Heart left ventricle (tissue), 16 donors: Measurements from ENCODE around the gene S100A4. TPM values are rescaled to one million over a fixed set of nuclear protein-coding genes. Genes with fewer than 3 reads are reported as not detected.

Experiments used
- ATAC-seq, 4 donors: fragments of 200-7000 bp; cut with Tn5 transposase; one replicate each; pipeline ENCODE4 v1.9.1; 2020 to 2022; ENCODE audit warnings: moderate library complexity in 4 of 4, mild to moderate bottlenecking in 3 of 4, moderate number of reproducible peaks in 1 of 4
- DNase-seq, 5 donors: peaks; one replicate each; pipeline ENCODE4 v3.0.0-alpha.2; 2020
- H3K27ac ChIP-seq, 12 donors: fragments of 200-600 bp; sonication (generic) in 4 of 12; one replicate each; pipeline versions ENCODE4 v1.5.0 to v1.8.0; 2016 to 2022; ENCODE audit warnings: mild to moderate bottlenecking in 2 of 12
- H3K27me3 ChIP-seq, 9 donors: fragments of 200-600 bp; sonication (generic) in 2 of 9; one replicate each; pipeline versions ENCODE4 v1.5.1 to v1.8.0; 2016 to 2022; ENCODE audit warnings: mild to moderate bottlenecking in 3 of 9
- H3K36me3 ChIP-seq, 9 donors: fragments of 200-600 bp; sonication (generic) in 2 of 9; one replicate each; pipeline versions ENCODE4 v1.5.0 to v1.8.0; 2018 to 2022; ENCODE audit warnings: mild to moderate bottlenecking in 2 of 9
- H3K4me1 ChIP-seq, 12 donors: fragments of 200-600 bp; sonication (generic) in 4 of 12; one replicate each; pipeline versions ENCODE4 v1.5.0 to v1.8.0; 2016 to 2022; ENCODE audit warnings: mild to moderate bottlenecking in 3 of 12
- H3K4me3 ChIP-seq, 12 donors: fragments of 200-600 bp; sonication (generic) in 4 of 12; one replicate each; pipeline versions ENCODE4 v1.5.0 to v1.8.0; 2017 to 2022; ENCODE audit warnings: mild to moderate bottlenecking in 9 of 12, moderate library complexity in 4 of 12
- H3K9me3 ChIP-seq, 12 donors: fragments of 200-600 bp; sonication (generic) in 4 of 12; one replicate each; pipeline versions ENCODE4 v1.5.0 to v1.8.0; 2016 to 2022; ENCODE audit warnings: mild to moderate bottlenecking in 1 of 12
- POLR2A ChIP-seq, 2 donors: fragments of 450-650 bp; IDR thresholded peaks; one replicate each; pipeline ENCODE4 v1.6.1; 2017; ENCODE audit warnings: antibody characterized with exemption in 2 of 2, mild to moderate bottlenecking in 2 of 2, moderate library complexity in 2 of 2
- WGBS, 4 donors: extraction: QIAGEN DNeasy Blood & Tissue Kit in 2 of 4; methylation state at CpG; one replicate each; pipeline versions ENCODE4 v1.1.5 to v1.1.7; 2013 to 2018; 5-methylcytosine and 5-hydroxymethylcytosine counted together
- intact Hi-C, 10 donors: fragments of 100-400 bp; cut with DNase I; formaldehyde crosslinking; loops; one replicate each; pipeline versions ENCODE4 v1.11.1 to v1.14.2; 2022
- polyA plus RNA-seq, 2 donors: library from polyadenylated mRNA; stranded (reverse); fragments of 200-250 nt; gene quantifications; one replicate each; pipeline ENCODE4 v1.2.3, GENCODE V29; 2013
- total RNA-seq, 9 donors: library from RNA; depleted of rRNA in 2 of 9; stranded (reverse); fragments of >200 nt in 2 of 9; fragmentation: NEBNext Ultra II Directional in 3 of 9; extraction: Animal tissue kit (Norgen Biotek cat#: 25700) in 3 of 9; gene quantifications; one replicate each; pipeline versions ENCODE4 v1.1.0 to v1.2.4, GENCODE V29; 2016 to 2023
- TF ChIP-seq, protein P1 (sequence below), 12 donors: fragments of 200-600 bp; sonication (generic) in 4 of 12; IDR thresholded peaks; one replicate each; pipeline versions ENCODE4 v1.5.0 to v1.8.0; 2018 to 2022; ENCODE audit warnings: antibody characterized with exemption in 12 of 12, mild to moderate bottlenecking in 5 of 12
- donor health status: ischemic (EF 13 %, LVEDD 7.1; RV severe dilation, severe dysfunction).
- donor health status: healthy with polysubstance abuse.
- donor health status: DM: no; HTN: yes; CAD: no.
- donor health status: DM: no; HTN: no; CAD: no.
- donor health status: ischemic (EF 25% LVEDD 6.9; RV normal size, moderate dysfunction).
- donor health status: ischemic (EF 25% LVEDD 5.7; RV mildly dilated, moderate dysfunction).
- donor health status: healthy.
- donor health status: DM: yes; HTN: yes; CAD: no.
- donor health status: ischemic (EF 35%, LVEDD 5.7; RV mildly dilated, moderate dysfunction).
- donor health status: nonischemic (EF 11% LVEDD 7.7; RV severe dilation, severe dysfunction).
- donor health status: DM: yes; HTN: yes; CAD: no.
- donor health status: PGD.
- donor health status: ischemic (EF 29% LVEDD 5.4; RV normal size, mild dysfunction).
- donor health status: nonischemic (EF 23%, LVEDD 6.1; RV moderate dilation, normal function).

S100A4 gene
- total and polyA plus RNA-seq, 11 donors = 56.9 to 398 (median 118) TPM

DNA sequence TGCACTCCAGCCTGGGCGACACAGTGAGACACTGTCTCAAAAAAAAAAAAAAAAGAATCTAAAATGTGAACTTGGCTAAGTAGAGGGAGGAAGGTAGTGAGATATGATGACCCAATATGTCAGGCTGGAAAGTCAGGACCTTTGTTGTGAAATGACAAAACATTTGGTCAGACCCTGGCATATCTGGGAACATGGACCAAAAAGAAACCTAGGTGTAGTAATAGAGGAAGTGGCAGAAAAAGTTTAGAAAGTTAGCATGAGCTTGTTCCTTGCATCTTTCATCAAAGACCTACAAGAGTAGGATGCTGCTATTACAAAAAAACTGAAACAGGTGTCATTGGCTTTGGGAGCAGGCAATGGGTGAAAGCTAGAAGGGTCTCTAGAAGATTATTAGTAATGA lies 10.7 kb upstream of the S100A4 start:
- no peak for ATAC-seq
- WGBS, 4 donors = 94 to 100% (median 97%) methylated on average over 1 of the region's 1 CpG
- TF ChIP-seq, protein P1, sequence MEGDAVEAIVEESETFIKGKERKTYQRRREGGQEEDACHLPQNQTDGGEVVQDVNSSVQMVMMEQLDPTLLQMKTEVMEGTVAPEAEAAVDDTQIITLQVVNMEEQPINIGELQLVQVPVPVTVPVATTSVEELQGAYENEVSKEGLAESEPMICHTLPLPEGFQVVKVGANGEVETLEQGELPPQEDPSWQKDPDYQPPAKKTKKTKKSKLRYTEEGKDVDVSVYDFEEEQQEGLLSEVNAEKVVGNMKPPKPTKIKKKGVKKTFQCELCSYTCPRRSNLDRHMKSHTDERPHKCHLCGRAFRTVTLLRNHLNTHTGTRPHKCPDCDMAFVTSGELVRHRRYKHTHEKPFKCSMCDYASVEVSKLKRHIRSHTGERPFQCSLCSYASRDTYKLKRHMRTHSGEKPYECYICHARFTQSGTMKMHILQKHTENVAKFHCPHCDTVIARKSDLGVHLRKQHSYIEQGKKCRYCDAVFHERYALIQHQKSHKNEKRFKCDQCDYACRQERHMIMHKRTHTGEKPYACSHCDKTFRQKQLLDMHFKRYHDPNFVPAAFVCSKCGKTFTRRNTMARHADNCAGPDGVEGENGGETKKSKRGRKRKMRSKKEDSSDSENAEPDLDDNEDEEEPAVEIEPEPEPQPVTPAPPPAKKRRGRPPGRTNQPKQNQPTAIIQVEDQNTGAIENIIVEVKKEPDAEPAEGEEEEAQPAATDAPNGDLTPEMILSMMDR (IDR thresholded peaks at IDR 0.05) = no peak
- TF ChIP-seq POLR2A (IDR thresholded peaks at IDR 0.05) = no peak

DNA sequence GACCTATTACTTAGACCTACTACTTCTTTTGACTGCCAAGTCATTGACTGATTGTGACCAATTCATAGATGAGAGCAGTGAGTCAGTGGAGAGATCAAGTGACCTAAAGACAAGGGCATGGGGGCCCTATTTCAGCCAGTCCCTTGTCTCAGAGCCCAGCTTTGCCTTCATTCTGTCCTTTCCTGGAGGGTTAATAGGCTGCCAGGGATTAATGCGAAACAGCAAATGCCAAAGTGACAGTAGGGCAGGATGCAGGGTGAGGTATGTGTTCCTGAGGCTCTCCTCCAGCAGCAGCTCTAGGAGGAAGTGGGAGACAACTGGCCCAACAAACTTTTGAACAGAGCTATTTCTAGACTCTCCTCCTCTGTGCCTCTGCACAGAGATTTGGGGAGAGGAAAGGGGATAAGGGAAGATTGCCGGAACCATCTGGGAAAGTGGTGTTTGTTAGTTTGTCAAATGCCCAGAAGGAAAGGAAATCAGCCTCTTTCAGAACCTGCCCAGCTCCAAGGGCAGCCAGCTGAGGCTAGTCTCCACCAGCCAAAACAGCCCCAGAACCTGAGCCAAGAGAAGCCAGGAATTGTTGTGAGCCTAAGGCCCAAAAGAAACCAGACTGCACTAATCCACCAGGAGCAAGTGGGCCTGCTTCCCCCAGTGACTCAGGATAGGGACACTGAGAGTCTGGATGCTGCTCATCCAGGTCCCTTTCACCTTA lies 8.4 kb upstream of the S100A4 start:
- WGBS, 4 donors = 49 to 66% (median 53%) methylated on average over 2 of the region's 2 CpGs
- DNase-seq (peak in 1 of 5 donors; percentile 15), ATAC-seq (no peak)
- intact Hi-C loops = no loop called here
- no peaks in the 10 kb centered on the region for H3K36me3 ChIP-seq
- TF ChIP-seq, protein P1 (IDR thresholded peaks at IDR 0.05) = no peak
- TF ChIP-seq POLR2A (IDR thresholded peaks at IDR 0.05) = no peak
- no peak overlapping the region for H3K4me3 ChIP-seq
- peaks cover 0 to 42% (median 30%) of the 10 kb centered on the region in 12 donors for H3K4me1 ChIP-seq
- peak overlapping the region in 10 of 12 donors; percentile 7 to 76 (median 49) for H3K27ac ChIP-seq
- no peaks in the 10 kb centered on the region for H3K27me3 ChIP-seq
- no peaks in the 10 kb centered on the region for H3K9me3 ChIP-seq

More for the DNA sequence above, 10.7 kb upstream of the S100A4 start:
- intact Hi-C loops = no loop called here
- no peaks in the 10 kb centered on the region for H3K27me3 ChIP-seq
- no peak overlapping the region for H3K4me3 ChIP-seq
- H3K9me3 ChIP-seq = no peaks in the 10 kb centered on the region
- no peak overlapping the region for H3K27ac ChIP-seq
- H3K4me1 ChIP-seq = peaks cover 0 to 18% (median 13%) of the 10 kb centered on the region in 12 donors
- H3K36me3 ChIP-seq = no peaks in the 10 kb centered on the region
- no peak for DNase-seq

DNA sequence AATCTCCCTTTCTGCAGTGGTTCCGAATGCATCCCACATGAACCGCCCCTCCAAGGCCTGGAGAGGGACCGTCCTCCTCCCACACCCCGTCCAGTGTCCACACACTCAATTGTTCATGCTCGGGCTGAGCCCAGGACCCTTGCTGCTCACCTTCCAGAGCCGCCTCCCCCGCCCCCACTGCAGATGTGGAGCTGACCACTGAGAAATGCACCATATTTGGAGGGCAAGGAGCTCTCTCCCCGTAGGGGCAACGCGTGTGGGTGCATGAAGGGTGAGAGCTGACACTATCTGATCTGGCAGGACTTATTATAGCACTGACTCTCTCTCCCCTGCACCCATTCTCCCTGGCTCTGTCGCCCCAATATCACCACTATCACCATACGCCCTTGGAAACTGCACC lies 7.5 kb upstream of the S100A4 start:
- WGBS, 4 donors = 92 to 93% (median 93%) methylated on average over 12 of the region's 12 CpGs
- DNase-seq = peak in 1 of 5 donors; percentile 11
- no peaks in the 10 kb centered on the region for H3K27me3 ChIP-seq

DNA sequence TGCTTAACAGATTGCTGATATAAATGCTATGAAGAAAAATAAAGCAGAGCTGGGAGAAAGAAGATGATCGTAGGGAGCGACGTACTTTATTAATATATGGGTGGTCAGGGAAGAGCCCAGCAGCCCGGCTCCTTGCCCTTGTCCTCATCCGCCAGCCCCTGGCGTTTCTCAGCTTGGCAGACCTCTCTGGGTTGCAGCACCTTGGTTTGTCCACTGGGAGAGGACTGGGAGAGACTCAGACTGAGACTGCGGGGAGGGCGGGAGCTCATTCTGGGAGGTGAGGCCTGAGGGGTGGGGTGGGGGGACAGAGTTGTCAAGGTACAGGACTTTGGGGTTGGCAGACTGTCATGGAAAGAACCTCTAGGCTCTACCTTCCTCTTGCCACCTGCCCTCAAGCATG lies 6.7 kb upstream of the S100A4 start:
- no peak overlapping the region for H3K4me3 ChIP-seq
- peak in 1 of 5 donors; percentile 11 for DNase-seq
- H3K9me3 ChIP-seq = no peaks in the 10 kb centered on the region
- H3K27ac ChIP-seq = no peak overlapping the region
- WGBS, 4 donors = 95 to 97% (median 96%) methylated on average over 8 of the region's 8 CpGs
- ATAC-seq = no peak
- H3K27me3 ChIP-seq = no peaks in the 10 kb centered on the region
- no peaks in the 10 kb centered on the region for H3K36me3 ChIP-seq
- intact Hi-C loops = no loop called here
- TF ChIP-seq POLR2A (IDR thresholded peaks at IDR 0.05) = no peak
- TF ChIP-seq, protein P1 (IDR thresholded peaks at IDR 0.05) = no peak
- peaks cover 5 to 58% (median 40%) of the 10 kb centered on the region in 12 donors for H3K4me1 ChIP-seq

More for the DNA sequence above, 7.5 kb upstream of the S100A4 start:
- Histone ChIP-seq H3K9me3 (no peaks in the 10 kb centered on the region), H3K36me3 (no peaks in the 10 kb centered on the region), H3K27ac (peak overlapping the region in 3 of 12 donors; percentile 61 to 76 (median 69)), H3K4me1 (peaks cover 5 to 50% (median 39%) of the 10 kb centered on the region in 12 donors), H3K4me3 (no peak overlapping the region)
- no peak for TF ChIP-seq POLR2A (IDR thresholded peaks at IDR 0.05)
- TF ChIP-seq, protein P1 (IDR thresholded peaks at IDR 0.05) = no peak
- intact Hi-C loops = no loop called here
- ATAC-seq = no peak
